Central memory CD8-positive, alpha-beta T cell (primary cell): ENCODE results near the gene MLLT6.

ENCODE experiments used
- ATAC-seq: fragments of 150-1000 bp; cut with Tn5 transposase; replicated peaks from 2 replicates; pipeline ENCODE4 v1.10.0; 2022; ENCODE audit warnings: mild to moderate bottlenecking, moderate FRiP score, moderate number of reproducible peaks; ENCODE audit not compliant: poor library complexity, severe bottlenecking; ENCODE audit errors: extremely low read depth
- DNase-seq, 2 donors: peaks; one replicate each; pipeline ENCODE4 v3.0.0; 2021; ENCODE audit warnings: low spot score in 2 of 2
- H3K27ac Mint-ChIP-seq: one replicate; pipeline ENCODE4 v1.8.0; 2022; ENCODE audit warnings: low read depth, mild to moderate bottlenecking, moderate library complexity, mixed read lengths
- H3K27me3 Mint-ChIP-seq: one replicate; pipeline ENCODE4 v1.8.0; 2022; ENCODE audit warnings: mixed read lengths
- H3K36me3 Mint-ChIP-seq: one replicate; pipeline ENCODE4 v1.8.0; 2022; ENCODE audit warnings: mild to moderate bottlenecking, moderate library complexity, mixed read lengths; ENCODE audit not compliant: insufficient read depth
- H3K4me1 Mint-ChIP-seq: one replicate; pipeline ENCODE4 v1.8.0; 2022; ENCODE audit warnings: mixed read lengths
- H3K4me3 Mint-ChIP-seq: one replicate; pipeline ENCODE4 v1.8.0; 2022; ENCODE audit warnings: mild to moderate bottlenecking, moderate library complexity, mixed read lengths
- H3K9me3 Mint-ChIP-seq: one replicate; pipeline ENCODE4 v1.8.0; 2022; ENCODE audit warnings: mixed read lengths

MLLT6 gene

DNA sequence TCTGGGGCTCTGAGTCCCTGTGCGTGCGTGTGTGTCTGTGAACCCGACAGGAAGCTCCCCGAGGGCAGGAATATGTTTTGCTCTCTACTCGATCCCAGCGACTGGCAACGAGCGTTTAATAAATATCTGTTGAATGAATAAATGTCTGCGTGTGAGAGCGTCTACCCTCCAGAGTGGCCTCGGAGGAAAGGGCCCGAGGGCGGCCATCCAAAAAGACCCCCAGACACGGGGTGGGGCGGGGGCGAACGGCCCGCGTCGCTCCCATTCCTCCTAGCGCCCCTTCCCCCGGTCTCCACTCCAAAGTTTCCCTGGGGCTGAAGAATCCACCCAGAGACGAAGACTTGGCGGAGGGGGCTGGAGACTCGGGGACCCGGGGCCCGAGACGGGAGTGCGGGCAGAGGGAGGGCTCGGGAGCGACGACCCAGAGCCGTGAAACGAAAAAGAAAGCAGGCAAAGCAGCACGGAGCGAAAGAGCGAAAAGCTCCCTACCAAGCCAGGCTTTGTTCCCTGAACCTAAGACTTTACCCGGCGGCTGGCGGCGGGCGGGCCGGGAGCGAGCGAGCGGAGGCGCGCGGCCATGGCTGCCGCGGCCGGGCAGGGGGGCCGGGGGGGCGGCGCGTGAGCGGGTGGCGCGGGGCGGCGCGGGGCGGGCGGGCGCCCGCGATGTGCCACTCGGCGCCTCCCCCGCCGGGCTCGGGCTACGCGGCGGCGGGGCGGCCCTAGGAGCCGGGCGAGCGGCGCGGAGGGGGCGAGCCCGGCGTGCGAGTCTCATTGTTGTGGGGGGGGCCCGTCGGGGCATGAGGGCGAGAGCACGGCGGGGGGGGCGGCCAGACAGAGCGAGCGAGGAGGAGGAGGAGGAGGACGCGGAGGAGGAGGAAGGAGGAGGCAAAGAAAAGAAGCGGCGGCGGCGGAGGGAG, at the start of gene MLLT6:
MLLT6 (plus strand) TSS at position 668 of the 917 bp plus-strand sequence. CDS start 360 bp downstream, outside the sequence.
- Mint-ChIP-seq H3K27me3 (no peaks in the 10 kb centered on the region), H3K4me1 (peaks cover 68% of the 10 kb centered on the region), H3K9me3 (no peaks in the 10 kb centered on the region), H3K27ac (peak within 1 kb of the TSS; percentile 97), H3K4me3 (peak within 1 kb of the TSS; percentile 95), H3K36me3 (peaks cover 35% of the 10 kb centered on the region)
- DNase-seq: peak; percentile 68 to 76
- peak; percentile 47 for ATAC-seq

GRCh38 chr17:38656959-38657823, 47.9 kb upstream of the MLLT6 start:
- DNase-seq (peak in 1 of 2 donors; percentile 47), ATAC-seq (peak; percentile 94)
- Mint-ChIP-seq H3K27me3 (peaks cover 64% of the 10 kb centered on the region), H3K4me3 (peak overlapping the region; percentile 46), H3K27ac (peak overlapping the region; percentile 38), H3K9me3 (no peaks in the 10 kb centered on the region), H3K4me1 (peaks cover 6% of the 10 kb centered on the region), H3K36me3 (no peaks in the 10 kb centered on the region)

DNA sequence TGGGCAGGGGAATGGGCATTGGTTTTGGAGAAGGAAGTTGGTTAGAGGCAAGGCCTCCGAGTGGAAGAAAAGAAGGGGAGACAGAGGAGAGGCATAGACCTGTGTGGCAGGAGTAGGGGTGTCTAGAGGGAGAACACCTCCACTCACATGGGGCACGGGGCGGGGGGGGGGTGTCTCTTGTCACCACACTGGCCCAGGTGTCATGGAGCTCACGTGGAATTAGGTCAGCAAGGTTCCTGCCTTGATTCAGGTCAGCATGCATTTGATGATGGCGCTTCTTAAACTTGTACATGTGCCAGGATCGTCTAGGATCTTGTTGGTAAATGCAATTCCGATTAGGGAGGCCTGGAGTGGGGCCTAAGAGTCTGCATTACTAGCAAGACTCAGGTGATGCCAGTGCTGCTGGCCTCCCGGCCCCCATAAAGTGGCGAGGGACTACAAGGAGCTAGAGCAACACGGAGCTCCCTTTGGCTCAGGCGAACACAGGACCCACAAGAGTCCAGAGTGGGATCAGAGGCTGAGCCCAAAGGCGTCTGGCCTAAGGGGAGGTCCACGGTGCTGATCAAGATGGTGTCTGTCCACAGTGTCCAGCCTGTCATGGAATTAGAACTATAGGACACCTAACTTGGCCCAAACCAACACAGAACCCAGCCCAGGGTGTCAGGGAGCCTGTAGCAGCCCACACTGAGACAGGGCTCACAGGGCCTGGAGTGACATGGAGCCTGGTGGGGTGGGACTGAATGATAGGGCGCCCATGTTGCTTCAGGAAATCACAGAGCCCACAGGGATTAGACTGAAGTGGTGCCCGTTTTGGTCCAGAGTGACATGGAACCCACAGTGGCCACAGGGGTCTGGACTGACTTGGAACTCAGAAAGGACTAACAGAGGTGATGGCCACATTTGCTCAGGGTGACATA, 47.0 kb upstream of the MLLT6 start:
- no peak for ATAC-seq
- peaks cover 69% of the 10 kb centered on the region for H3K27me3 Mint-ChIP-seq
- H3K9me3 Mint-ChIP-seq: no peaks in the 10 kb centered on the region
- peak overlapping the region; percentile 46 for H3K4me3 Mint-ChIP-seq
- peak overlapping the region; percentile 38 for H3K27ac Mint-ChIP-seq
- DNase-seq: no peak
- peaks cover 6% of the 10 kb centered on the region for H3K4me1 Mint-ChIP-seq
- H3K36me3 Mint-ChIP-seq: no peaks in the 10 kb centered on the region

GRCh38 chr17:38658741-38659345, 46.2 kb upstream of the MLLT6 start:
- no peak for DNase-seq
- peaks cover 63% of the 10 kb centered on the region for H3K27me3 Mint-ChIP-seq
- no peak overlapping the region for H3K4me3 Mint-ChIP-seq
- ATAC-seq: no peak
- H3K27ac Mint-ChIP-seq: no peak overlapping the region
- H3K9me3 Mint-ChIP-seq: no peaks in the 10 kb centered on the region
- peaks cover 6% of the 10 kb centered on the region for H3K4me1 Mint-ChIP-seq
- no peaks in the 10 kb centered on the region for H3K36me3 Mint-ChIP-seq

DNA sequence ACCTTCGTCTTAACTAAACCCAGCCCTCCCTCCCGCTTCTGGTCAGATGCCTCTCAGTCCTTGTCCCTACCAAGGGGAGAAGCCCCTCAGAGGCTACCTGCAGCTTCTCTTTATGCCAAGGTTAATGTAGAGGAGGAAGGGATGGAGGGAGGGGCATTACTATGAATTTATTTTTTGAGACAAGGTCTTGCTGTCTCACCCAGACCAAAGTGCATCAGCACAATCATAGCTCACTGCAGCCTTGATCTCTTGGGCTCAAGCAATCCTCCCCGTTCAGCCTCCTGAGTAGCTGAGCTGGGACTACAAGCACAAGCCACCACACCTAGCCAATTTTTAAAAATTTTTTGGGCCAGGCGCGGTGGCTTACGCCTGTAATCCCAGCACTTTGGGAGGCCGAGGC, 45.7 kb upstream of the MLLT6 start:
- Mint-ChIP-seq H3K36me3 (no peaks in the 10 kb centered on the region), H3K9me3 (no peaks in the 10 kb centered on the region), H3K4me3 (no peak overlapping the region), H3K27me3 (peaks cover 63% of the 10 kb centered on the region), H3K4me1 (peaks cover 6% of the 10 kb centered on the region), H3K27ac (no peak overlapping the region)
- DNase-seq: no peak
- ATAC-seq: no peak

- DNase-seq (no peak), ATAC-seq (no peak)
- Mint-ChIP-seq H3K4me3 (no peak overlapping the region), H3K4me1 (peaks cover 6% of the 10 kb centered on the region), H3K27ac (no peak overlapping the region), H3K27me3 (peaks cover 61% of the 10 kb centered on the region), H3K36me3 (no peaks in the 10 kb centered on the region), H3K9me3 (no peaks in the 10 kb centered on the region)
Observed at GRCh38 chr17:38660097-38661025, 44.7 kb upstream of the MLLT6 start.

DNA sequence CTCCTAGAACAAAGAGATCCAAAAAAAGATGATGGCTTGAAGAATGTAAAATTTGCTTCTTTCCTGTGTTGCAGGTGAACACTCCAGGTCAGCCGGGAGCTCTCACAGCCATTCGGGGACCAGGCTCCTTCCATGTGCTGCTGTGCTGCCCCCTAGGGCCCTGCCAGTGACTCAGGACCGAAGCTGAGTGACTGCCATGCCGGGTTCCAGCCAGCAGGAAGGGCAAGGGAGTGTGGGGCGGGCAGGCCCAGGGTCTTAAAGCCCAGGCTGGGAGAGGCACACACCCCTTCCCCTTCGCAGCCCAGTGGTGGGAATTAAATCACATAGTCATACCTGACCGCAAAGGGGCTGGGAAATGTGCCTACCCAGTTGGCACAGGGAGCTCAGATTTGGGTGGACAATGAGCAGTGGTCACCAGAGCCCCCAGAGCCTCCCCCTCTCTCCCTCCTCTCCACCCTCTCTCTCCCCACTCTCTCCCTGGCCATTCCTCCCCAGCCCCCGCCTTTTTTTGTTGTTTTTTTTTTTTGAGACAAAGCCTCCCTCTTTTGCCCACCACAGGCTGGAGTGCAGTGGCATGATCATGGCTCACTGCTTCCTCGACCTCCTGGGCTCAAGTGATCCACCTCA, 41.8 kb upstream of the MLLT6 start:
- H3K4me3 Mint-ChIP-seq: no peak overlapping the region
- H3K27me3 Mint-ChIP-seq: peaks cover 51% of the 10 kb centered on the region
- ATAC-seq (no peak), DNase-seq (no peak)
- no peaks in the 10 kb centered on the region for H3K9me3 Mint-ChIP-seq
- no peaks in the 10 kb centered on the region for H3K4me1 Mint-ChIP-seq
- H3K27ac Mint-ChIP-seq: no peak overlapping the region
- H3K36me3 Mint-ChIP-seq: peaks cover under 1% of the 10 kb centered on the region

- ATAC-seq (no peak), DNase-seq (no peak)
- Mint-ChIP-seq H3K27ac (no peak overlapping the region), H3K9me3 (no peaks in the 10 kb centered on the region), H3K27me3 (peaks cover 51% of the 10 kb centered on the region), H3K4me3 (no peak overlapping the region), H3K36me3 (peaks cover 4% of the 10 kb centered on the region), H3K4me1 (no peaks in the 10 kb centered on the region)
Observed at GRCh38 chr17:38663964-38664644, 41.0 kb upstream of the MLLT6 start.

DNA sequence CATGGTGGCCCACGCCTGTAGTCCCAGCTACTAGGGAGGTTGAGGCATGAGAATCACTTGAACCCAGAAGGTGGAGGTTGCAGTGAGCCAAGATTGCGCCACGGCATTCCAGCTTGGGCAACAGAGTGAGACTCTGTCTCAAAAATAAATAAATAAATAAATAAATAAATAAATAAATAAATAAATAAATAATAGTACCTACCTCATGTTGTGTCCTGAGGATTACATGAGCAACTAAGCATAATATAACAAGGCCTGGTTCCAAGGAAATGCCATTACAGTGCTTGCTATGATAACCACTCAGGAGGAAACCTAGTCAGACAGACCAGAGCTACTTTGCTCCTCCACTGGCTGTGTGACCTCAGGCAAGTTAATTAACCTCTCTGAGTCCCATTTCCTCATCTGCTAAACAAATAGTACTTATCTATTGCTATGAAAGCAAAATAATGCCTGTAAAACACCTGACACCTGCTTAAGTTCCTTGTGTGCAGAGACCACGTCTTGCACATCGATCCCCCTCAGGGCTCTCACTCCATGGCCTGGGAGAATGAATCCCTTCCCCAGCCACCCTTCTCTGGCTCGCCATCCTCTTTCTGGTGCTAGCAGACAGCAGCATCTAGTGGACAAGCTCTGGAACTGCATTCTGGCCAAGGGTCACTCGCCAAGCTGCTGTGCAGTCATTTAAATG, 37.8 kb upstream of the MLLT6 start:
- H3K4me3 Mint-ChIP-seq: no peak overlapping the region
- peaks cover 67% of the 10 kb centered on the region for H3K27me3 Mint-ChIP-seq
- peaks cover 4% of the 10 kb centered on the region for H3K36me3 Mint-ChIP-seq
- DNase-seq: peak in 1 of 2 donors; percentile 33
- no peaks in the 10 kb centered on the region for H3K4me1 Mint-ChIP-seq
- no peak overlapping the region for H3K27ac Mint-ChIP-seq
- peak; percentile 32 for ATAC-seq
- no peaks in the 10 kb centered on the region for H3K9me3 Mint-ChIP-seq

DNA sequence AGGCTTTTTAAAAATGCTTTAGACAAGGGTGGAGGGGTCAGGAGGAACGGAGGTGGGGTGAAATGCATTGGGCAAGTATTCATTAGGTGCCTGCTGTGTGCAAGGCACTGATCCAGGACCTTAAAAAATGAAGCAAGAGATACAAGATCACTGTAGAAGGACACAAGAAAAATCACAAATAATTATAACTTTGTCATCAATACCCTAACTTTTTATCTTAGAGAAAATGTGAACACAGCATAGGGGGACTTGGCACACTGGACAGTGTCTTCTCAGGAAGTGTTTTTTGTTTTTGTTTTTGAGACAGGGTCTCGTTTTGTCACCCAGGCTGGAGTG, 37.3 kb upstream of the MLLT6 start:
- no peak overlapping the region for H3K4me3 Mint-ChIP-seq
- H3K36me3 Mint-ChIP-seq: peaks cover 4% of the 10 kb centered on the region
- H3K27me3 Mint-ChIP-seq: peaks cover 67% of the 10 kb centered on the region
- H3K27ac Mint-ChIP-seq: no peak overlapping the region
- no peaks in the 10 kb centered on the region for H3K9me3 Mint-ChIP-seq
- H3K4me1 Mint-ChIP-seq: no peaks in the 10 kb centered on the region
- DNase-seq: no peak
- no peak for ATAC-seq
